CD4-positive, alpha-beta T cell treated with Interferon alpha-2 for 1 hour (primary cell): Measurements from ENCODE around the gene KCNIP1.

Source experiments
- DNase-seq, 2 donors: peaks; one replicate each; pipeline ENCODE4 v3.0.0-alpha.2; 2020 to 2022

KCNIP1 gene

GRCh38 chr5:170651604-170652277, 147.9 kb downstream of the KCNIP1 start:
- no peak for DNase-seq

DNA sequence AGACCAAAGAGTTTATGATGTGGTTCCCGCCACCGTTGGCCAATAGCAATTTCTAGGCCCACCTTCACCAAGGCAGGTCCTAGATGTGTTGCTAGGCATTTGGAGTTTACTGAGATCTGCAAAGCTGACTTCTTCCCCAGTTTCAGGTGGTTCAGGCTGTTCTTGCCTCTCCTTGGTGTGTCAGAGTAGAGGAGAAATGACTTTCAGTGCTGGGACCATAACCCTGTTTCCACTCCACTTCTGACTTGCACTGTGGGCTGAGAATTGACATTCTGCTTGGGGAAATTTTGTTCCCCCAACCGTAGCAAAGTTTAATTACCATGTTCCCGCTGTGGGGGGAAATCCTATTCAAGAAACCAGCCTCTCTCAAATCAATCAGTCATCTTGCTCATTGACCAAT, 151.7 kb downstream of the KCNIP1 start:
- no peak for DNase-seq

GRCh38 chr5:170655920-170656319, 152.1 kb downstream of the KCNIP1 start:
- no peak for DNase-seq

GRCh38 chr5:170656346-170656745, 152.5 kb downstream of the KCNIP1 start:
- no peak for DNase-seq

- DNase-seq: no peak
Measured at GRCh38 chr5:170660531-170660930, 156.7 kb downstream of the KCNIP1 start.

- no peak for DNase-seq
Measured at GRCh38 chr5:170662966-170663365, 159.1 kb downstream of the KCNIP1 start.

- no peak for DNase-seq
Measured at GRCh38 chr5:170678811-170679210, 175.0 kb downstream of the KCNIP1 start.

- peak in 1 of 2 donors; percentile 13 for DNase-seq
Measured at GRCh38 chr5:170681013-170681433, 177.2 kb downstream of the KCNIP1 start.

GRCh38 chr5:170691657-170692056, 187.8 kb downstream of the KCNIP1 start:
- no peak for DNase-seq

DNA sequence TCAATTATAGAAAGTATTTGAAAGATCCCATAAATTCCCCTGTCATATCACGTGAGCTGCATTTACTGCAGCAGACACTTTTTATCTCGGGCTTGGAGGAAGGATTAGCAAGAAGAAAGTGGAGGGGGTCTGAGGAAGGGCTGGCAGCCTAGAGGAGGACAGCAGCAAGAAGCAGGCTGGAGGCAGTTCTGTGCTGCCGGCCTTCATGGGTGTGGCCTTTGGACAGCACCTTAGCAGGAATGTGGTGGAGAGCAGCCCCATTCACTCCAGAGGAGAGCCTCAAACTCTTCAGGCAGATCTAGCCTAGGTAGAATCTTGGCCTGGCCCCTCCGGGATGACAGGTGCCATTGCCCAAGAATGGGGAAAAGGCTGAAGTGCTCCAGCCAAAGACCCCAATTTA, 189.9 kb downstream of the KCNIP1 start:
- no peak for DNase-seq

- DNase-seq: no peak
Measured at GRCh38 chr5:170694911-170695310, 191.1 kb downstream of the KCNIP1 start.

- no peak for DNase-seq
Measured at GRCh38 chr5:170697031-170697430, 193.2 kb downstream of the KCNIP1 start.

- DNase-seq: no peak
Measured at GRCh38 chr5:170700503-170700902, 196.7 kb downstream of the KCNIP1 start.

DNA sequence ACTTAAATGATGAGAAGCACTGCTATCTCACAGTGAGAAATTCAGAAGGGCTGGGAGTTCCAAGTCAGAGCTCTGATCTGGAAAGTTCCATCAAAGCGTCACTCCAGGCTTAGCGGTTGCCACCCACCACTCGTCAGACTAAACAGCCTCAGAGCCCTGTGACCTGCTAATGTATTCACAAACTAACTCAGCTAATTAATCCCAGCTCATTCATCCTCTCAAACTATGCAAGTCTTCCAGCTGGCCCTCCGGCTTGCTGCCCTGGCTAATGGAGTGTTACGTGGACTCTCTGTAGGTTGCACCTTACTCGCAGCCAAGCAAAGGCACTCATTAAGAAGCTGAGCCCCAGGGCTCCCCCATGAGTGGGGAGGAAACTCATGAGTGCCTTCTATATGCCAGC, 197.5 kb downstream of the KCNIP1 start:
- no peak for DNase-seq

DNA sequence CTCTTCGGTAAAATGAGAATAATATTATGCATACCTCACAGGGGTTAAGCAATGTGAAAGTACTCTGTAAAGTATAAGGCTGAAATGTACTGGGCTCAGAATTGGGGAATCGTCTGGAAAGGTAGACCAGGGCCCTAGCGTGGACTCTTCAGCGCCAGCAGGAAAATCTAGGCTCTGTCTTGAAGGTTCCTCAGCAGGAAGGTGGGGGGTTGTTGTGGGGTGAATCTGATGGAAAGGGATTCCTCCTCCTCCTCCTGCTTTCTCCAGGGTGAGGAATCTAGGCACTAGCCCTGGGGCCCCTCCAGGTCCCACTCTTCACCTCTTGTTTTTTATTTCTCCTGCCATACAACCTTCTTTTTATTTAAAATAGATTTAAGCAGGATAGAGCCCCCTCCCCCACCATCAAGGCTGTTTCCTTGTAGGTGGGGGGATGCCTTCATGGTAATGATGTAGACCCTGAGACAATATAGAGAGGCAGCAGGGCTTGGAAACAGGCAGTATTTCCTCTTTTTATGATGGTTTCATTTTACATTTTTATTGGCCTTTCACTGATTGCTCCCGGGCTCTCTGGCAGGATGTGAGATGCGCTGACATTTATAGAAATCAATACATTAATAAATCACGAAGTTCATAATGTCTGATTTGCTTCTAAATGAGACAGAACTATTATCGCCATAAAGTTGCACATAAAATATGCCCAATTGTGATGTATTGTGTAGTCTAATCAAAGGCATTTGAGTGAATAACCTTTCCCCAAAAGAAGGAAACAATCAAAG, 200.8 kb downstream of the KCNIP1 start:
- no peak for DNase-seq

- DNase-seq: no peak
Measured at GRCh38 chr5:170709640-170710039, 205.8 kb downstream of the KCNIP1 start.

- DNase-seq: no peak
Measured at GRCh38 chr5:170711300-170711699, 207.5 kb downstream of the KCNIP1 start.

GRCh38 chr5:170715141-170715540, 211.3 kb downstream of the KCNIP1 start:
- no peak for DNase-seq

DNA sequence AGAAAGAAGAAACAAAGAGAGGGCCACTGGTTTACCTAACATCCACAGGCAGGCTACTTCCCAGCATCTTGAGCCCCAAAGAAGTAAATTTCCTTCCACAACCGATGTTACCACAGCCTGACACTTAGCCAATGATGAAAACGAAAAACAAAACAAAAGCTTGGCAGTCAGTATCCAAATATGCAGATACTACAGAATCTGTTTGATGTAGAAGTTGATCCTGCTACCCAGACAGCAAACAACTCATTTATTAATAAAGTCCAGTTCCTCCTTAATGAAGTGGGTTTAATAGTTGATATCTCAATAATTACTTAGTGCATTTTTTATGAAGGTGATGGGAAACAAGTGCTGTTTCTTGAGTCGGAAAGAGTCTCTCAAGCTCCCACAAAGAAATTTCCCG, 212.6 kb downstream of the KCNIP1 start:
- DNase-seq: no peak

DNA sequence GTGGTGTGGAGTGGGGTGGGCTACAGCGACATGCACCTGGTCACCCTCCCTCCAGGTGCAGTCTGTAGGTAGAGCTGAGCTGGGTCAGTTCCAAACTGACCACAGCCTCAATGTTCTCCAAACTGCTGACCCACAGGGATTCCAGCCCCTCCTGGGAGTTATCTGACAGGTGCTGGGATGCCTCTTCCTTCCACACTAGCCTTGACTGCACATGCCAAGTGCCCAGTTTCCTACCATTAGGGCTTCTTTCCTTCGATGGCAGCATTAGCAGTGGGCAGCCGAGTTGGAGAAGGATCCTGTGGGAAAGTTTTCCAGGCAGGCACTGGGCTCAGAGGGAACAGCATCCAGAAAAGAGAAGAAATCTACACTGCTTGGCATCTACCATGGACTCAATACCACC, 215.7 kb downstream of the KCNIP1 start:
- DNase-seq: no peak

- DNase-seq: no peak
Measured at GRCh38 chr5:170720179-170720578, 216.4 kb downstream of the KCNIP1 start.

GRCh38 chr5:170720984-170721383, 217.2 kb downstream of the KCNIP1 start:
- DNase-seq: no peak

DNA sequence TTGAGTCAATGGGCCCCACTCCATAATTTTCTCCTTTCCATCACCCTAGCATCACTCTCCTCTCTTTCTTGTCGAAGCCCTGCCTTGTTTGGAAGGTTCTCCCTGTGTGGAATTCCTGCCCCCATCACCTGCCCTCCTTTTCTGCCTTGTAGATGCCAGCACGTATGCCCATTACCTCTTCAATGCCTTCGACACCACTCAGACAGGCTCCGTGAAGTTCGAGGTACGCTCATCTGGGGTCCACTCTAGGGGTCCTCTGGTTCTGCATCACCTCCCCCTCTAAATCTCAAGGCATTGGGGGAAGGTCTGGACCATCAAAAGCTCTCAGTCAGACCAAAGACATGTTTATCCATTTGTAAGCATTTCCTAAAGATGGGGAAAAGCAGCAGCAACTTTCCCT, 217.9 kb downstream of the KCNIP1 start:
- DNase-seq: no peak

DNA sequence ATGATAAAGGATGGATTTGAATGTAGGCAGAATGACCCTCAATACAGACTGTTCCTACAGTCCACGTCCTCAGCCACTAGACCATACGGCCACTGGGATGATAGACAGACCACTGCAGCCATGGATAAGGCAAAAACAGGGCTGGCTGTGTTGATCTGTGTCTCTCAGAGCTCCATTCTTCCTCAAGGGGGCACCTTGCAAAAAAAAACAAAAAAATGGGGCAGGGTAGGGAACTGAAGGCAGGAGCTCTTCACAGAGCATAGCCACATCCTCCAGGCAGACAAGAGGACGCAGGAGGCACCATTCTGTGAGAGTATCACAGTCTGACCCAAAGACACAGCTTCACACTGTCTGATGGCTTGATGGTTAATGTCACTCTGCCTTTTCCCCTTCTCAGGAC, 218.5 kb downstream of the KCNIP1 start:
- DNase-seq: no peak

DNA sequence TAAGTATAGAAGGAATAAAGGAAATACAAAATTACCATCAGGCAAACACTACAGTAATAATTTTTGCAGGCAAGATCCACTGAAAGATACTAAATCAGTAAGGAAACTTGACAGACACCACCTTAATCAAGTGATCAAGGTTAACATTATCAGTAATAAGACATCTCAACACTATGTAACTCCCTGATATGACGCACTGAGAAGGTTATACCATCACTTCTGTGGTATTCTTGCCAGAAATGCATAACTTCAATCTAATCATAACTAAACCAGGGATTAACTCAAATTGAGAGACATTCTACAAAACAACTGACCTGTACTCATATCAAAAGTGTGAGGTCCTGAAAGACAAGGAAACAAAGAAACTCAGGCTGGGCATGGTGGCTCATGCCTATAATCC, 227.2 kb downstream of the KCNIP1 start:
- no peak for DNase-seq
